GM23248 (cell line): ENCODE results near the gene MARCHF3.

Source experiments
- EZH2 ChIP-seq: fragments of 200-600 bp; sonication (generic); IDR thresholded peaks from 2 replicates; pipeline ENCODE4 v1.6.1; 2018; ENCODE audit warnings: antibody characterized with exemption, mild to moderate bottlenecking; ENCODE audit not compliant: insufficient read depth, poor library complexity, severe bottlenecking
- EZH2phosphoT487 ChIP-seq: fragments of 200-600 bp; sonication (generic); IDR thresholded peaks from 2 replicates; pipeline ENCODE4 v1.6.1; 2018; ENCODE audit warnings: antibody characterized with exemption, moderate library complexity, mild to moderate bottlenecking, low read depth; ENCODE audit not compliant: insufficient read depth

DNA sequence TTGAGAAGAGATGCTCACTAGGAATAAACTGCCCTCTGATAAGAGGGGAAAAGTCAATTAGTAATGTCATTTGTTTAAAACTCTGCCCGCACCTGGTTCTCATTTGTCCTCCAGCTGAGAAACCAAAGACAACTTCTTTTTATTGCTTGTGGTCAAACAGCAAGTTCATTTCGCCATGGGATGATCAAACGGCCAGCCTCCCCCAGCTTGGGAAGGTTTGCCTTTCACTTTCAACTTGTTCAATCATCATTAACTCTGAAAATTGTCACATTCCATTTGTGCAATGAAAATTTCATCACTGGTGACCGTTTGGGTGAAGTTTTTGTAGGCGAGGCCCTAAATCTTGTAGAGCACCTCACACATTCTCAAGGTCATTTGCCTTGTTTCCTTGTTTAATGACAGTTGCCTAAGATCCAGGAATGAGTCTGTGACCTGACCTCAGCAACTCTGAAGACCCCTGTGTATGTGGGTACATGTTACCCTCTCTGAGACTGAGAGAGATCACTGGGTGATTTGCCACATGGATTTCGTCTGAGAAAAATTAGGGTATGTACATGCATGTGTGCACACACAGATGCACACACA, 117.7 kb downstream of the MARCHF3 start:
- TF ChIP-seq EZH2 (no peak), EZH2phosphoT487 (no peak)
